Epithelial cell of esophagus (primary cell): ENCODE measurements around the gene MXRA8.
"Not testable (repeated sequence)": the region's sequence is repeated elsewhere in the genome, so short reads cannot be mapped to it uniquely, and the experiment has no call there.

Experiments
- DNase-seq: peaks from one replicate; pipeline ENCODE4 v3.0.0; 2010; ENCODE audit warnings: low read depth
- H3K4me3 ChIP-seq: 2 replicates; pipeline ENCODE4 v1.5.1; 2011; ENCODE audit warnings: mild to moderate bottlenecking, low read length, control low read depth
- TF ChIP-seq, protein P1 (sequence below): IDR thresholded peaks from 2 replicates; pipeline ENCODE4 v1.5.1; 2011; ENCODE audit warnings: low read depth, mild to moderate bottlenecking, low read length, control low read depth, inconsistent platforms; ENCODE audit not compliant: insufficient read depth; ENCODE audit errors: missing control alignments

MXRA8 gene

DNA sequence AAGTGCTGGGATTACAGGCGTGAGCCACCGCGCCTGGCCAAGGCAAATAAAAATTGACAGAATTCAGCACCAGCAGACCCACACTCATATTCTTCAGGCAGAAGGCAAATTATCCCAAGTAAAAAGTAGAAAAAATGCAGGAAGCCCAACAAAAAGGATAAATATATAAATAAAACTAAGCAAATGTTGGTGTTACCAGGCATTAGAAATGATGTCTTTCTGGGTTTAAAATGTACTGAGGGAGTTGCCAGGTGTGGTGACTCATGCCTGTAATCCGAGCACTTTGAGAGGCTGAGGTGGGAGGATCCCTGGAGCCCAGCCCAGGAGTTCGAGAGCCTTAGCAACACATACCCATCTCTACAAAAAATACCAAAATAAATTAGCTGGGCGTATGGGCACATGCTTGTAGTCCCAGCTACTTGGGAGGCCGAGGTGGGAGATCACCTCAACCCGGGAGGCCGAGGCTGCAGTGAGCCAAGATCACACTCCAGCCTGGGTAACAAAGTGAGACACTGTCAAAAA lies 40.2 kb downstream of the MXRA8 start:
- DNase-seq = peak; percentile 91
- H3K4me3 ChIP-seq = no peak overlapping the region
- TF ChIP-seq, protein P1, sequence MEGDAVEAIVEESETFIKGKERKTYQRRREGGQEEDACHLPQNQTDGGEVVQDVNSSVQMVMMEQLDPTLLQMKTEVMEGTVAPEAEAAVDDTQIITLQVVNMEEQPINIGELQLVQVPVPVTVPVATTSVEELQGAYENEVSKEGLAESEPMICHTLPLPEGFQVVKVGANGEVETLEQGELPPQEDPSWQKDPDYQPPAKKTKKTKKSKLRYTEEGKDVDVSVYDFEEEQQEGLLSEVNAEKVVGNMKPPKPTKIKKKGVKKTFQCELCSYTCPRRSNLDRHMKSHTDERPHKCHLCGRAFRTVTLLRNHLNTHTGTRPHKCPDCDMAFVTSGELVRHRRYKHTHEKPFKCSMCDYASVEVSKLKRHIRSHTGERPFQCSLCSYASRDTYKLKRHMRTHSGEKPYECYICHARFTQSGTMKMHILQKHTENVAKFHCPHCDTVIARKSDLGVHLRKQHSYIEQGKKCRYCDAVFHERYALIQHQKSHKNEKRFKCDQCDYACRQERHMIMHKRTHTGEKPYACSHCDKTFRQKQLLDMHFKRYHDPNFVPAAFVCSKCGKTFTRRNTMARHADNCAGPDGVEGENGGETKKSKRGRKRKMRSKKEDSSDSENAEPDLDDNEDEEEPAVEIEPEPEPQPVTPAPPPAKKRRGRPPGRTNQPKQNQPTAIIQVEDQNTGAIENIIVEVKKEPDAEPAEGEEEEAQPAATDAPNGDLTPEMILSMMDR = no peak

DNA sequence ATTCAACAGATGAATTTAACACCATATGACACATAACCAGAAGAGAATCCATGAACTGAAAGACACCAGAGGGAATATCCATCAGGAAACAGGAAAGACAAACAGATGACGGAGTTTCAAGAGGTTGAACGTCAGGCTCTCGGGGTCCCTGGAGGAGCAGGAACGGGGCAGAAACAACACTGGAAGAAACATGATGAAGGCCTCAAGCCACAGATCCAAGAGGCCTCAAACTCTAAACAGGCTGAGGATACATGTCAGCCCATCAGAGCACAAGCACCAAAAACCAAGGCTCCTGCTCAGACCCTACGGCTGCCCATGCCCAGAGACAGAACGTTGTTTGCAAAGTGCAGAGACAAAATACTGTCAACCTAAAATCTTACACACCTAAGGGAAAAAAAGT lies 40.9 kb downstream of the MXRA8 start:
- TF ChIP-seq, protein P1 = no peak
- no peak for DNase-seq
- H3K4me3 ChIP-seq = no peak overlapping the region

DNA sequence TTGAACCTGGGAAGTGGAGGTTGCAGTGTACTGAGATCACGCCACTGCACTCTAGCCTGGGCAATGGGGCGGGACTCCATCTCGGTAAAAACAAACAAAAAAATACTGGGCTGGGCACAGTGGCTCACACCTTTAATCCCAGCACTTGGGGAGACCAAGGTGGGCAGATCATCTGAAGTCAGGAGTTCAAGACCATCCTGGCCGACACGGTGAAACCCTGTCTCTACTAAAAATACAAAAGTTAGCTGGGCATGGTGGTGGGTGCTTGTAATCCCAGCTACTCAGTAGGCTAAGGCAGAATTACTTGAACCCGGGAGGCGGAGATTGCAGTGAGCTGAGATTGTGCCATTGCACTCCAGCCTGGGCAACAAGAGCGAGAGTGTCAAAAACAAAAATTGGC lies 42.2 kb downstream of the MXRA8 start:
- H3K4me3 ChIP-seq = not testable (repeated sequence)

DNA sequence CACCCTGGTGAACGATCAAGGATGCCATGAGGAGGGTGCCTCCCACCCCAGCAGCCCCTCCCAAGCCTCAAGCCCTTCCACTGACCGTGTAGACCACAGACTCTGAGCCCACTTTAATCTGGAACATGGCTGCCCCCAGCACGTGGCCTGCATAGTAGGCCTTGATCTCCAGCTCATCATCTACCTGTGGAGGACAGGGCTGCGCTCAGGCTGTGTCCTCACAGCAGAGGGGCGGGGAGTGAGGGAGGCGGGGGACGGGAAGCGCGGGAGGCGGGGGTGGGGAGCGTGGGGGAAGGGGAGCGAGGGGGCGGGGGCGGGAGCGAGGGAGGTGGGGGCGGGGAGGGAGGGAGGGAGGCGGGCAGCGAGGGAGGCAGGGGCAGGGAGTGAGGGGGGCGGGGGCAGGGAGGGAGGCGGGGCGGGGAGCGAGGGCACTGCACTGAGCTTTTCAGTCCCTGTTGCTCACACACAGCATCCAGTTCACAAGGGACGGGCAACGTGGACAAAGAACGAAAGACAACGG lies 42.9 kb downstream of the MXRA8 start:
- DNase-seq = no peak
- TF ChIP-seq, protein P1 = no peak
- no peak overlapping the region for H3K4me3 ChIP-seq

More for the DNA sequence above, 42.2 kb downstream of the MXRA8 start:
- not testable (repeated sequence) for DNase-seq

DNA sequence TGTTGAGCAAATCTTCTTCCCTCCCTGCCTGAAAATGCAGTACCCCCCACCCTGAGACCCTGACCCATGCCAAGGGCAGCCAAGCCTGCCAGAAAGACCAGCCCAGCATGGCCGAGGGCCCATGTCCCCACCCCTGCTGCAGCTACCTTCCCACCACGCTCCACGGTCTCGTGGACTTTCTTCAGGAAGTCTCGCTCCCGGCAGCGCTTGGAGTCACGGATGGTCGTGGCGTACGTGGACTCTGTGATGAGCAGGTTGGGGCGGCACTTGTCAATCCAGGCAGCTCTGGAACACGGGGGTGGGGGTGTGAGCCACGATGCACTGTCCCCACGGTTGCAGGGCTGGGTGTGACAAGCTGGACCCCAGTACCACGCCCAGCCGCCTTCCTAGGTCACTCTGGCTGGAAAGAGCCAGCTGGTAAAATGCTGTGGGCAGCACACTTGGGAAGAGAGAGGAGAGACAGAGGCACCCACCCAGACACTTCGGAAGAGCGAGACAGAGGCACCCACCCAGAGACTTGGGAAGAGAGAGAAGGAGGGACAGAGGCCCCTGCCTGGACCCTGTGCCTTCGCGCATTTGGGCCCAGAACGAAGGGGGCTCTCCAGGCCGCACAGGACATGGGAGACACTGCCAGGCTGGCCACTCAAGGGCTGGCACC lies 43.5 kb downstream of the MXRA8 start:
- TF ChIP-seq, protein P1 = no peak
- DNase-seq = no peak
- H3K4me3 ChIP-seq = no peak overlapping the region

DNA sequence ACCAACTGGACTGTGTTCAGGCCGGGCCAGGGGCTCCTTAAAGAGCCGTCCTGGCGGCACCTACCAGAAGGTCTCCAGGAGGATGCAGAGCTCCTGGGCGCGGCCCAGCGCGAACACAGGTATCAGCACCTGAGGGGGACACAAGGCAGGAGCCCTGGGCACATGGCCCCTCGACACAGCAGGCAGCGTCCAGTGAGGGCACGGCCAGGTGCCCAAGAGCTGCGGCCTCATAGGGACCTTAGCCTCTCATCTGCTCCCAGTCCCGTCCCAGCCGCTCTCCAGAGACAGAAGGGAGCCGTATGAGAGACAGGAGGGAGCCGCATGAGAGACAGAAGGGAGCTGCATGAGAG lies 44.1 kb downstream of the MXRA8 start:
- no peak for DNase-seq
- TF ChIP-seq, protein P1 = no peak
- H3K4me3 ChIP-seq = no peak overlapping the region

DNA sequence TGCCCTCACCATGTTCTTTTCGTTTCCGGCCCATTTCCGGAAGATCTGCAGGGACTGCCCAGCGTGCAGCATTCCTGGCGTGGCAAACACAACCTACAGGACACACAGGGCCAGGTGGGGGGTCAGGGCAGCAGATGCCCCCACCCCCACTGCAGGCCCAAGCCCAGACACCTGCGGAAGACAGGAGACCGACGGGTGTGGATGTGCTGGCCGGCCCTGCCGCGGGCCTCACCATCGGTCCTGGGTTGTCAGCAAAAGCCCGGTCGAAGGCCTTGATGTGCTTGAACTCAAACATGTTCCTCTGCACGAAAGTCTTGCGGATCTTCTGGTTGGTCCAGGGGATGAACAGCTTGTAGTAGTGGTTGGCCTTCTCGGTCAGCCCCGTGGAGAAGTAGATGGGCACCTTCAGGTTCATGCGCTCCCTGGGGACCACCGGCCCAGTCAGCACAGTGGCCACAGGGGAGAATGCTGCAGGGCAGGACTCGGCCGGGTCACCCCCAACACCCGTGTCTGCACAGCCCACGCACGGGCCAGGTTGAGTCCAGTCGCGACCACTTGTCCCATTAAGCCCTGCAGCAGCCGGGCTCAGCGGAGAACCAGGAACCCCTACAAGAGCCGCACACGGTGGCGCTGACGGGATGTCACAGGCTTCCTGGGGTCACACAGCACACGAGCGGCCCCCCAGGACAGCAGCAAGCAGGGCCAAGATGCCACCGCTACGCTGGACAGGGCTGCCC lies 44.7 kb downstream of the MXRA8 start:
- no peak overlapping the region for H3K4me3 ChIP-seq
- DNase-seq = no peak
- TF ChIP-seq, protein P1 = no peak
